DMS79 (cell line): Measurements from ENCODE around the gene EPHA3.

ENCODE experiments used
- DNase-seq: peaks from one replicate; lab custom pipeline; 2025; lab: John Stamatoyannopoulos, UW

EPHA3 gene

GRCh38 chr3:89449086-89449485 lies 341.7 kb downstream of the EPHA3 start:
- no peak for DNase-seq

DNA sequence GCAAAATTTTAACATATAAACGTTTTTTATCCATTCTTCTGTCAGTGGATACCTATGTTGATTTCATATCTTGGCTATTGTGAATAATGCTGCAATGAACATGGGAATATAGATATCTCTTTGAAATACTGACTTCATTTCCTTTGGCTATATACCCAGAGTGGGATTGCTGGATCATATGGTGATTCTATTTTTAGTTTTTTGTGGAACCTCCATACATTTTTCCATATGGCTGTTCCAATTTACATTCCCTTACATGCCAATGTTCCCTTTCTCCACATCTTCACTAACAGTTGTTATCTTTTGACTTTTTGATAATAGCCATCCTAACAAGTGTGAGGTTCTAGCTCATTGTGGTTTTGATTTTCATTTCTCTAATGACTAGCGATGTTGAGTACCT lies 344.6 kb downstream of the EPHA3 start:
- DNase-seq: no peak

DNA sequence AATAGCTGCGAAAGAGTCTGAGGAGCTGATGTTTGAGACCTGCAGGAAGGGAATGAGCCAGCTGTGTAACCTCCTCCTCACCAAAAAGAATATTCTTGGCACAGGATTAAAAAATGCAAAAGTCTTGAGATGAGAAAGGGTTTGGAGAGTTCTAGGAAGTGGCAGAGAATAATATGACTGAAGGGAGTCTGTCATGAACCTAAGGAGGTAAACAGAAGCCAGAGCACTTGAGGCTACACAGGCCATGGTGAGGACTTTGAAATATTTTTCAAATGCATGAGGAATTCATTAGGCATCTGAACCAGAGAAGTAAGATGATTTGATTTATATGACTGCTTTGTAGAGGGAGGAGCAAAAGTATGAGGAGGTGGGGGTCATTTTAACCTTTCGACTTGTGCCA lies 347.8 kb downstream of the EPHA3 start:
- no peak for DNase-seq

DNA sequence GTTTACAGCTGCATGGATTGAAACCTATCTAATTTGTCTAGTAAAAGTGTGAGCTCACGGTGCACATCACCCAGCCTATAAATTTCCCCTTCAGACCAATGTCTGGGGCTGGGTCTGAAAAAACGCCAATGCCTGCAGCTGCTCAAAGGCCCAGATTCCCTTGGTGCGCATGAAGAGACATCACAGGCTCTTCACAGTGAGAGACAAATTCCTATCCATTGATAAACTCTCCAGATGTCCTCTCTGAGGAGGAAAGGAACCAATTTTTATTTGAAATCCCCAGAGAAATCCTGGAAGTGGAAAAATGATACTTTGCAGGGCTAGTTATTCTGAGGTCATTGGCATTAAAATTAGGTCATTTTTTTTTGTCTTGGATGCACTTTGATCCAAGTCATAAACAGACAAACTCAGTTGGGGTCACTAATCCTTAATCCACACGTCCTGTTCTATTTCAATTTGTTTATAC lies 360.5 kb downstream of the EPHA3 start:
- DNase-seq: no peak

DNA sequence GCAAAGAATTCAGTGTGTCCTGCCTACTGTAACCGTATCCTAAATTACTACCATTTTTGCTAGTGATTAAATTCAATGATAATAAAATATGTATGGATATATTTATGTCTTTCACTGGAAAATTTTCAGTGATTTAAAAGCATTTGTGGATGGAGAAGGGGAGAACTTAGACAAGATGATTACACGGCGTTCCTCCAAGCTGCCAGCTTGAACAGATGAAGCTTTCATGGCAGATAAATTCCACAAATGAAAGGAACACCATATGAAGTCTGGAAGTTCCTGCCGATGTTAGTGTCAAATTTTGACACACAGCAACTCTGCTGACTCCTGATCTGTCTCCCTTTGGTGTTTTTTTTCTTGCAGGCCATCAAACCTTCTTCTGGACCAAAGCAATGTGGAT lies 364.7 kb downstream of the EPHA3 start:
- DNase-seq: no peak

GRCh38 chr3:89474333-89475130 lies 367.1 kb downstream of the EPHA3 start:
- no peak for DNase-seq

GRCh38 chr3:89488800-89489580 lies 381.6 kb downstream of the EPHA3 start:
- no peak for DNase-seq

GRCh38 chr3:89490129-89490528 lies 382.7 kb downstream of the EPHA3 start:
- no peak for DNase-seq

DNA sequence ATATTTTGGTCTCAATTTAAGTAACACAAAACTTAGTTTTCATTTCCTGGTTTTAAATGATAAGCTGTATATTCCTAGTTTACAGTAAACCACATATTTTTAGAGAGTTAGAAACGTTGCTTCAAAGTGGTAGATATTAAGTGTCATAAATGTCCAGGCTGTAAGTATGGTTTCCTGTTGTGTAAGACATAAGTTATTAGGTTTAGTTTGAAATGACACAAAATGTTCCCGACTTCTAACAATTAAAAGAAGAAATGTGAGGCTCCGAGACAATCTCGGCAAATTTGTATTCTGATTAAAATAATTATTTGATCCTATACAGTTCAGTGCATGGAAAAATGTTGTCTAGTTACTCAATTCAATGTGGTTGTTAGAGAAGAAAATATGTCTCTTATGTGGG lies 387.3 kb downstream of the EPHA3 start:
- DNase-seq: no peak

GRCh38 chr3:89503891-89504391 lies 396.5 kb downstream of the EPHA3 start:
- no peak for DNase-seq

GRCh38 chr3:89504432-89504831 lies 397.0 kb downstream of the EPHA3 start:
- DNase-seq: no peak

DNA sequence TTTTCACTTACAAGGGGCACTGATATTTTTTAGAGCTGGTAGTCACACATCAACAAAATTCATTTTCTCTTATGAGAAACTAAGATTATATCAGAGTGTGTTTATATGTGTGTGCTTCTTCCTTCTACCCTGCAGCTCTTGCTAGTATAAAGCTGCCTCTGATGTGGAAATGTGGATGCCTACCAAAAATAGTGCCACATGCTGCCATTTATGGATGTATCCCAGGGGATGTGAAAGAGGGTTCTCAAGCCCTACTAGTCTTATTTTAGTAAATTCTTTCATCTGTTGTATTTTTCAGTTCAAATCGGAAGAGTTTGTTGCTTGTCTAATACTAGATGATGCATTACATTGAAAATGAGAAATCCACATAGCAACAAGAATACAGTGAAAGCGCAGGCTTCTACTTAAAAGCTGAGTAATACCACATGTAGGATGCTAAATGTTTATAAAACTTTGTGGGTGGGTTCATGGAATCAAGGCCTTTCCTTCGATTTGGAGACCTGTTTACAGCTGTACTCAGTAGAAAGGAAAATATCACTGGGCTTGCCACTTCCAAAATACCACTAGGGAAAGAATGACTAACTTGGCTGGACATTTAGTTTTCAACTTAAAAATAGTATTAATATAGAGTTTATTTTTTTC lies 399.2 kb downstream of the EPHA3 start:
- no peak for DNase-seq

DNA sequence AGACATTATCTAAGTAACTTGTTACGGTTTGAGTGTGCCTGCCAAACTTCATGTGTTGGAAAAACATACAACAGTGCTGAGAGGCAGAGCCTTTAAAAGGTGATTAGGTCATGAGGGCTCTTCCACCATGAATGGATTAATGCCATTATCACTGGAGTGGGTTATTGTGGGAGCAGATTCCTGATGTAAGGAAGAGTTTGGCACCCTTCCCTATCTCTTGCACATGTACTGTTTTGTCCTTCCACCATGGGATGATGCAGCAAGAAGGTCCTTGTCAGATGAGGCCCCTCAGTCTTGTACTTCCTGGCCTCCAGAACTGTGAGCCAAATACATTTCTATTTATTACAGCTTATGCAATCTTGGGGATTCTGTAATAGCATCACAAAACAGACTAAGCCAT lies 413.9 kb downstream of the EPHA3 start:
- DNase-seq: no peak

- no peak for DNase-seq
Observed at GRCh38 chr3:89522155-89522554, 414.7 kb downstream of the EPHA3 start.

GRCh38 chr3:89525609-89526008 lies 418.2 kb downstream of the EPHA3 start:
- DNase-seq: no peak

- no peak for DNase-seq
Observed at GRCh38 chr3:89527736-89528305, 420.4 kb downstream of the EPHA3 start.
